HUES6 (cell line): ENCODE results near the gene SIGLEC10.
"Not testable (repeated sequence)": the region's sequence is repeated elsewhere in the genome, so short reads cannot be mapped to it uniquely, and the experiment has no call there.

Experiments
- H3K27ac ChIP-seq: 2 replicates; pipeline ENCODE4 v1.7.0; 2013; ENCODE audit warnings: low read depth, mild to moderate bottlenecking, low read length, inconsistent platforms
- H3K27me3 ChIP-seq: 2 replicates; pipeline ENCODE4 v1.6.1; 2013; ENCODE audit warnings: low read length; ENCODE audit not compliant: control insufficient read depth, insufficient read depth
- H3K36me3 ChIP-seq: 2 replicates; pipeline ENCODE4 v1.6.1; 2013; ENCODE audit warnings: low read length; ENCODE audit not compliant: control insufficient read depth, insufficient read depth
- H3K4me1 ChIP-seq: 2 replicates; pipeline ENCODE4 v1.6.1; 2013; ENCODE audit warnings: low read length; ENCODE audit not compliant: control insufficient read depth, insufficient read depth
- H3K4me3 ChIP-seq: 2 replicates; pipeline ENCODE4 v1.5.1; 2013; ENCODE audit warnings: low read depth, low read length
- H3K9ac ChIP-seq: one replicate; pipeline ENCODE4 v1.6.1; 2013; ENCODE audit warnings: mild to moderate bottlenecking, low read length
- H3K9me3 ChIP-seq: 2 replicates; pipeline ENCODE4 v1.6.1; 2013; ENCODE audit warnings: low read depth, low read length; ENCODE audit not compliant: control insufficient read depth, insufficient read depth

SIGLEC10 gene

GRCh38 chr19:51457351-51458013, 40.0 kb upstream of the SIGLEC10 start:
- Histone ChIP-seq H3K27me3 (peaks cover 27% of the 10 kb centered on the region), H3K4me1 (no peaks in the 10 kb centered on the region), H3K4me3 (no peak overlapping the region), H3K9me3 (no peaks in the 10 kb centered on the region), H3K27ac (no peak overlapping the region), H3K9ac (no peak overlapping the region), H3K36me3 (no peaks in the 10 kb centered on the region)

DNA sequence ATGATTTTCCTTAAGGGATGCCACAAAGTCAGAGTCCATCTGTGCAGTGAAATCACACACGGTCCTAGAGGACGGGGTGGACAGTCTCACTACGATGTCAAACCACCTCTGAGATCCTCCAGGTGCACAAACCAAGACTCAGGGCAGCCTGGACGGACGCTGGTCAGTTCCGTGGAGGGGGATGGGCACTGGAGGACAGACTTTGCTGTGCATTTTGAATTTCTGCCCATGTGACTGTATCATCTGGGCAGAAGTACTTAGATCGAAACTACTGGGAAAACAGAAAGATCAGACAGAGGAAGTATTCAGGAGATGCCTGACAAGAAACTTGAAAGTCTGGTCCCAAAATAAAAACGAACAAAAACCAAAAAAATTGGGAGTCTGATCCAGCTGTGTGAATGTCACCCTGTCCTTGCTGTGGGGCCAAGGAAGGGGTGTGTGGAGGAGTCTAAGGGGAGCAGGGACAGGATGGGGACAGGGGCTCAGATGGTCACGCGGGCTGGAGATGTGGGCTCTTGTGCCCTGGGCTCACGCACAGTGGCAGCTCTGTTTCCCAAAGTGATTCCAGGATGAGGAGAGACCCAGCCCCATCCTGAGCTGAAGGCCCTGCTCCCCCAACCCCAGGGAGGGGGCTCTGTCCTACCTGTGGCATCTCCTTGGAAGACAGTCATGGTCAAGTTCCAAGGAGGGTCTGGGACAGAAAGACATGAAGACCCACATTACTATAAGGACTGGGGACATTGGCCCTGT, 39.3 kb upstream of the SIGLEC10 start:
- peaks cover 20% of the 10 kb centered on the region for H3K27me3 ChIP-seq
- H3K36me3 ChIP-seq, result no peaks in the 10 kb centered on the region
- no peaks in the 10 kb centered on the region for H3K9me3 ChIP-seq
- no peaks in the 10 kb centered on the region for H3K4me1 ChIP-seq
- no peak overlapping the region for H3K9ac ChIP-seq
- H3K4me3 ChIP-seq, result no peak overlapping the region
- no peak overlapping the region for H3K27ac ChIP-seq

DNA sequence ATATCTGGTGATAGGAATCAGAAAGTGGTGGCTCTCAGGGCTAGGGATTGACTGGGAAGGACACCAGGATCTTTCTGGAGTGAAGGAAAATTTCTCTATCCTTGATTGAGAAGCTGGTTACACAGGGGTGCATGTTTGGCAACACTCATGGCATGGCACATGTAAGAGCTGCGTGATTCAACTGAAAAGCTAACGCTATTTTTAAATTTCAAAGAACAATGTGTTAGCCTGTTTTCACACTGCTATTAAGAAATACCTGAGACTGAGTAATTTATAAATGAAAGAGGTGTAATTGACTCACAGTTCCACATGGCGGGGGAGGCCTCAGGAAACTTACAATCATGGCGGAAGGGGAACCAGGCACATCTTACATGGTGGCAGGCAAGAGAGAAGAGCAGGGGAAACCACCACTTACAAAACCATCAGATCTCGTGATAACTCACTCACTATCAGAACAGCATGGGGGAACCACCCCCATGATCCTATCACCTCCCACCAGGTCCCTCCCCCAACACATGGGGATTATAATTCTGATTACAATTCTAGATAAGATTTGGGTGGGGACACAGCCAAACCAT, 33.4 kb upstream of the SIGLEC10 start:
- H3K4me3 ChIP-seq, result no peak overlapping the region
- no peak overlapping the region for H3K9ac ChIP-seq
- H3K9me3 ChIP-seq, result peaks cover 10% of the 10 kb centered on the region
- H3K4me1 ChIP-seq, result no peaks in the 10 kb centered on the region
- H3K27ac ChIP-seq, result no peak overlapping the region
- no peaks in the 10 kb centered on the region for H3K36me3 ChIP-seq
- H3K27me3 ChIP-seq, result peaks cover 19% of the 10 kb centered on the region

DNA sequence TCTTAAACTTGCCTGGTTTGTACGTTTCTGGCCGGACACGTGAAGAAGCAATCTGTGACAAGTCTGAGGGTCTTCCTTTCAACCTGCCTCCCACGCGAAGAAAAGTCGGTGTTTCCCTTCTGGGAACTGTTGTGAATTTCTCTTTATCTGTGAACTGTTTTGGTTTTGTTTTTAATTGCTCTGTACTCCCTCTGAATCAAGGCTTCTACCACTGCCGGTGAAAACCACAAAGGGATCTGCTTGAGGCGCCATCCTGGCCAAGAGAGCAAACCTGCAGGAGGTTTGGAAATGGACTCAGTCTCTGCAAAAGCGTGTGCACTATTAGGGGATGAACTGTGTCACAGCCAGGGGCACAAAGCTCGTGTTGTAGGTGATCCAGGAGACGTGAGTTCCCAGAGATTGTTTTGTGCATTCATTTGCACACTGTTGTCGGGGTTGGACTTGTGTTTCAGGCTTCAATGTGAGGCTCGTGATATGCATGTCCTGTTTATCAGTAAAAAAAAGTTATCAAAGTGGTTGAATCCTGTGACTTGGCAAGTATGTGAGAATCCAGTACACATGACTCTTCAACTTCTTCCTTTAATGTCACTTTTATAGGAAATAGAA, 31.1 kb upstream of the SIGLEC10 start:
- no peak overlapping the region for H3K27ac ChIP-seq
- H3K4me3 ChIP-seq, result no peak overlapping the region
- peaks cover 10% of the 10 kb centered on the region for H3K9me3 ChIP-seq
- no peaks in the 10 kb centered on the region for H3K4me1 ChIP-seq
- no peak overlapping the region for H3K9ac ChIP-seq
- H3K27me3 ChIP-seq, result peaks cover 20% of the 10 kb centered on the region
- H3K36me3 ChIP-seq, result no peaks in the 10 kb centered on the region

GRCh38 chr19:51448011-51448410, 30.6 kb upstream of the SIGLEC10 start:
- no peak overlapping the region for H3K9ac ChIP-seq
- H3K27ac ChIP-seq, result no peak overlapping the region
- no peaks in the 10 kb centered on the region for H3K4me1 ChIP-seq
- no peaks in the 10 kb centered on the region for H3K36me3 ChIP-seq
- peaks cover 10% of the 10 kb centered on the region for H3K9me3 ChIP-seq
- no peak overlapping the region for H3K4me3 ChIP-seq
- peaks cover 22% of the 10 kb centered on the region for H3K27me3 ChIP-seq

- not testable (repeated sequence) for H3K4me3 ChIP-seq, H3K27ac ChIP-seq, H3K9me3 ChIP-seq, H3K4me1 ChIP-seq, H3K9ac ChIP-seq, H3K36me3 ChIP-seq
- H3K27me3 ChIP-seq, result peaks cover 22% of the 10 kb centered on the region
Observed at GRCh38 chr19:51447510-51447909, 30.1 kb upstream of the SIGLEC10 start.

DNA sequence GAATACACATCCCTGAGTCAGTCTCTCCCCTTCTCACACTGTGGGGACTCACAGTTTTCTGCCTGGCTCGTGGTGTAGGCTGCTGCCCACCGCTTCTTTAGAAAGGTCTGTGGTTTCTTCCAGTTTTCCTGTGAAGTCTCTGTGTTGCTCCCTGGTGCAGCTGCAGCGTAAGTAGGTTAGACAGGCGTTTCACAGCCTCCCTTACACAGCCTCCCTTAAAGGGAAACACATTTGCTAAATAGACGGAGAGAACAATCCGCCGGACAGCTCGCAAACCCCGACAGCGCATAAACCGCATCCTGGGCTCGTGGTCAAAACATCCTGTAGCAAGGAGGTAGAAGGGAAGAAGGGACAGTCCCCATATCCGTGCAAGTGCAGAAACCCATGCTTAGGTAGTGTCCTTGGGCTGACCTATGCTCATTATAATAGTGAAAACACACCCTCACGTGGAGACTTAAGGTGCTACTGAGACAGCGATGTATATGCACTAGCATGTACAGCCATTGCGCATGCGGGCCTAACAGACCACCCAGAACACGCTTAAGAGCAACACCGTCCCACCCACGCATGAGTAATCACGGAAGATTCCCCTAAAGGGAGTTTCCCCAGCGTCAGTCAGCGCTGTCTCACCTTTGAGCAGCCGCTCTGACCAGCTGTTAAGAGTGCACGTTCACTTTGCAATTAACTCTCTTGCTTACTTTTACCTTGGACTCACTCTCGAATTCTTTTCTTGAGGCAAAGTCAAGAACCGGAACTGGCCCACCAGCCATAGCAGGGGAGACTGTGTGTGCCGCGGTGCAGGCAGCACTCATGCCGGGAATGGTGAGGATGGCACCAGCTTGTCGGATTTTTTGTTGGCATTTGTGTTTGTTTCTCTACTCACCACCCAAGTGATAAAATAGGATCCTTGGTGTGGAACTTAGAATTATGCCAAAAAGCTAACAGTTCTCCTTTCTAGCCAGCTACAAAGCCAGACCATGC, 24.3 kb upstream of the SIGLEC10 start:
- Histone ChIP-seq H3K9me3 (no peaks in the 10 kb centered on the region), H3K27ac (no peak overlapping the region), H3K4me1 (peaks cover 5% of the 10 kb centered on the region; the same call in 1 of the 2 replicates), H3K27me3 (peaks cover 28% of the 10 kb centered on the region), H3K4me3 (no peak overlapping the region), H3K9ac (no peak overlapping the region), H3K36me3 (no peaks in the 10 kb centered on the region)

- no peak overlapping the region for H3K27ac ChIP-seq
- no peaks in the 10 kb centered on the region for H3K9me3 ChIP-seq
- no peak overlapping the region for H3K4me3 ChIP-seq
- H3K27me3 ChIP-seq, result peaks cover 32% of the 10 kb centered on the region
- H3K36me3 ChIP-seq, result no peaks in the 10 kb centered on the region
- peaks cover 5% of the 10 kb centered on the region; the same call in 1 of the 2 replicates for H3K4me1 ChIP-seq
- H3K9ac ChIP-seq, result no peak overlapping the region
Observed at GRCh38 chr19:51440846-51441409, 23.5 kb upstream of the SIGLEC10 start.

DNA sequence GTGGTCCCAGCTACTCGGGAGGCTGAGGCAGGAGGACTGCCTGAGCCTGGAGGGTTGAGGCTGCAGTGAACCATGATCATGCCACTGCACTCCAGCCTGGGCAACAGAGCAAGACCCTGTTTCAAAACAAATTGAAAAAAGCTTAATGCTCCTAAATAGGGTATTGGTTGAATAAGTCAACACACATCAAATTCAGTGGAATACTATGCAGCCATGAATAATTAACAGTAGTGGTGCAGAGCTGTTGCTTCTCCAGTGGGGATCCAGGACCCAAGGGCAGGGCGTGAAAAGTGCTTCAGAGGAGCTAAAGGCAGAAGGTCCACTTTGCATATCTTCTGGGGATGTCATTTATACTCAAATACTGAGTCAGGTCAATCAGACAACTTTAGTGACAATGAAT, 22.6 kb upstream of the SIGLEC10 start:
- no peaks in the 10 kb centered on the region for H3K36me3 ChIP-seq
- peaks cover 33% of the 10 kb centered on the region for H3K27me3 ChIP-seq
- H3K4me1 ChIP-seq, result peaks cover 5% of the 10 kb centered on the region; the same call in 1 of the 2 replicates
- no peaks in the 10 kb centered on the region for H3K9me3 ChIP-seq
- H3K27ac ChIP-seq, result no peak overlapping the region
- no peak overlapping the region for H3K4me3 ChIP-seq
- H3K9ac ChIP-seq, result no peak overlapping the region

- Histone ChIP-seq H3K9ac (no peak overlapping the region), H3K27ac (no peak overlapping the region), H3K27me3 (peaks cover 34% of the 10 kb centered on the region), H3K4me3 (no peak overlapping the region), H3K9me3 (no peaks in the 10 kb centered on the region), H3K4me1 (peaks cover 5% of the 10 kb centered on the region; the same call in 1 of the 2 replicates), H3K36me3 (no peaks in the 10 kb centered on the region)
Observed at GRCh38 chr19:51439021-51439465, 21.6 kb upstream of the SIGLEC10 start.
